OCI-LY3 (cell line): ENCODE results near the gene SYNPO.

Source experiments
- EZH2phosphoT487 ChIP-seq: fragments of 200-600 bp; shearing (Covaris generic); IDR thresholded peaks from 2 replicates; pipeline ENCODE4 v1.6.1; 2018; ENCODE audit warnings: antibody characterized with exemption, mixed run types, low read depth
- TF ChIP-seq, protein P1 (sequence below): fragments of 200-600, 300-600 bp; sonication (generic); IDR thresholded peaks from 2 replicates; pipeline ENCODE4 v1.5.1; 2014; ENCODE audit warnings: antibody characterized with exemption, low read length, low read depth

DNA sequence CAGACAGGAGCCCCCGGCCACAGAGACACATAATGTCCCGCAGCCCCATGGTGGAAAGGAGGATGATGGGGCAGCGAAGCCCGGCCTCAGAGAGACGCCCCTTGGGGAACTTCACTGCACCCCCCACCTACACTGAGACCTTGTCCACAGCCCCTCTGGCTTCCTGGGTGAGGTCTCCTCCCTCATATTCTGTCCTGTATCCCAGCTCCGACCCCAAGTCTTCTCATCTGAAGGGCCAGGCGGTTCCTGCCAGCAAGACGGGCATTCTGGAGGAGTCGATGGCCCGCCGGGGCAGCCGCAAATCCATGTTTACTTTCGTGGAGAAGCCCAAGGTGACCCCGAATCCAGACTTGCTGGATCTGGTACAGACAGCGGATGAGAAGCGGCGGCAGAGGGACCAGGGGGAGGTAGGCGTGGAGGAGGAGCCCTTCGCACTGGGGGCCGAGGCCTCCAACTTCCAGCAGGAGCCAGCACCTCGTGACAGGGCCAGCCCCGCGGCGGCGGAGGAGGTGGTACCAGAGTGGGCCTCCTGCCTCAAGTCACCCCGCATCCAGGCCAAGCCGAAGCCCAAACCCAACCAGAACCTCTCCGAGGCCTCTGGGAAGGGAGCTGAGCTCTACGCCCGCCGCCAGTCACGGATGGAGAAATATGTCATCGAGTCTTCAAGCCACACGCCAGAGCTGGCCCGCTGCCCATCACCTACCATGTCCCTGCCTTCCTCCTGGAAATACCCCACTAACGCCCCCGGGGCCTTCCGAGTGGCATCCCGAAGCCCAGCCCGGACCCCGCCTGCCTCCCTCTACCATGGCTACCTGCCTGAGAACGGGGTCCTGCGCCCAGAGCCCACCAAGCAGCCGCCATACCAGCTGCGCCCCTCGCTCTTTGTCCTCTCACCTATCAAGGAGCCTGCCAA is 8.9 kb downstream of the SYNPO start:
- TF ChIP-seq, protein P1, sequence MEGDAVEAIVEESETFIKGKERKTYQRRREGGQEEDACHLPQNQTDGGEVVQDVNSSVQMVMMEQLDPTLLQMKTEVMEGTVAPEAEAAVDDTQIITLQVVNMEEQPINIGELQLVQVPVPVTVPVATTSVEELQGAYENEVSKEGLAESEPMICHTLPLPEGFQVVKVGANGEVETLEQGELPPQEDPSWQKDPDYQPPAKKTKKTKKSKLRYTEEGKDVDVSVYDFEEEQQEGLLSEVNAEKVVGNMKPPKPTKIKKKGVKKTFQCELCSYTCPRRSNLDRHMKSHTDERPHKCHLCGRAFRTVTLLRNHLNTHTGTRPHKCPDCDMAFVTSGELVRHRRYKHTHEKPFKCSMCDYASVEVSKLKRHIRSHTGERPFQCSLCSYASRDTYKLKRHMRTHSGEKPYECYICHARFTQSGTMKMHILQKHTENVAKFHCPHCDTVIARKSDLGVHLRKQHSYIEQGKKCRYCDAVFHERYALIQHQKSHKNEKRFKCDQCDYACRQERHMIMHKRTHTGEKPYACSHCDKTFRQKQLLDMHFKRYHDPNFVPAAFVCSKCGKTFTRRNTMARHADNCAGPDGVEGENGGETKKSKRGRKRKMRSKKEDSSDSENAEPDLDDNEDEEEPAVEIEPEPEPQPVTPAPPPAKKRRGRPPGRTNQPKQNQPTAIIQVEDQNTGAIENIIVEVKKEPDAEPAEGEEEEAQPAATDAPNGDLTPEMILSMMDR = no peak
- no peak for TF ChIP-seq EZH2phosphoT487
